H1 (cell line): Measurements from ENCODE around the gene TPH2. TPM values are rescaled to one million over a fixed set of nuclear protein-coding genes. Genes with fewer than 3 reads are reported as not detected.

Source experiments
- CHD7 ChIP-seq: fragments of 300-600 bp; sonication (generic); IDR thresholded peaks from 2 replicates; pipeline ENCODE4 v1.7.1; 2012; ENCODE audit warnings: low read length, moderate library complexity, mild to moderate bottlenecking, inconsistent platforms; ENCODE audit not compliant: insufficient replicate concordance
- polyA plus RNA-seq, 7 experiments: library from polyadenylated mRNA; depleted of rRNA in 3 of 7; stranded (reverse) in 5 of 7; unstranded in 2 of 7; fragments of >200 nt in 5 of 7; fragments of 200-250 nt in 2 of 7; gene quantifications; 1 replicate in 5 of 7; 2 replicates in 1 of 7; 4 replicates in 1 of 7; pipeline versions ENCODE4 v1.2.1 to v1.2.3, GENCODE V29; 2011 to 2013; ENCODE audit warnings: missing spikeins in 2 of 7, mixed read lengths in 2 of 7
- total RNA-seq: library from RNA; stranded (reverse); fragmentation: NEBNext Ultra II Directional; extraction: Animal tissue kit (Norgen Biotek cat#: 25700); gene quantifications from 2 replicates; pipeline ENCODE4 v1.2.1, GENCODE V29; 2021

The TPH2 gene
- total and polyA plus RNA-seq, 2 of the 8 experiments (the other 6 are each of a cell fraction or from before 2014, with no cell fraction given) = 0.57 to 1.1 TPM

GRCh38 chr12:71938728-71939385 lies at the start of gene TPH2 (continued):
- peak; percentile 49 for TF ChIP-seq CHD7
- TF ChIP-seq, all 59 proteins: peak for 19
